Activated CD4-positive, CD25-positive, alpha-beta regulatory T cell treated with anti-CD3 and anti-CD28 coated beads, Interleukin-2, amount 50 U/mL, for 24 hours (primary cell): ENCODE results near the gene ZNF746.
"Not testable (repeated sequence)": the region's sequence is repeated elsewhere in the genome, so short reads cannot be mapped to it uniquely, and the experiment has no call there.

Source experiments
- ATAC-seq, 2 donors: fragments of 150-1000 bp; cut with Tn5 transposase; one replicate each; pipeline ENCODE4 v1.10.0; 2021; ENCODE audit warnings: mild to moderate bottlenecking in 1 of 2, moderate library complexity in 1 of 2

ZNF746 gene

DNA sequence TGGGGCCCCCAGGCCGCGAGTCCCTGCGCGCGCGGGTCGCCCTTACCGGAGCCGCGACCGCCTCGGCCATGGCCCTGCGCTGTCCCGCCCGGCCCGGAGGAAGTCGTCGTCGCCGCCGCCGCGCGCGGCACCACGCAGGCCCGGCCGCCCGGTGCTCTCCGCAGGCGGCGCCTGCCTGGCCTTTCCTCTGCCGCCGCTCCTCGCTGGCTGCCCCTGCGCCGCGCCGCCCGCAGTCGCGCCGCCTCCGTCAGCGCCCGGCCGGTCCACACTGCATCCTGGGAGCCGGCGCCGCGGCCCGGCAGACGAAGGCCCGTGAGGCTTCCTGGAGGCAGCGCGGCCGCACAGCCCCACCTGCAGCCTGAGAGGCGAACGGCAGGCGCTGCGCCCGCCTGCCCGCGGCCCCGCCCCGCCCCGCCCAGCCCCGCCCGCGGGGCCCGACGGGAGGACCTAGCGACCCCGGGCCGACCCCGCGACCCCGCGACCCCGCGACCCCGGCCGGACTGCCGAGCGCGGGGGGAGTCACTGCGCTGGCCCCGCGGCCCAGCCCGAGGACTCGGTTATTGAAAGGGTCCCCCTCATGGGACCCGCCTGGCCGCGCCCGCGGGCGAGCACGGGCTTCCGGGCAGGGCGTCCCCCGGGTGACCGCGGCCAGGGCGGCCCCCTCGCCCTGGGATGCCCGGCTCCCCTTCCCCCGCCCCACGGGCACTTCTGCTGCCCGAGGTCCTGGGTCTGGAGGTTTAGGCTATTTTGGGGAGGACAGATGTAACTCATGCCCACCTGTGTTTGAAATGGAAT lies at the start of gene ZNF746:
TSS of gene ZNF746 (minus strand) at position 343 of the 795 bp plus-strand sequence. CDS start at position 70, 273 bp downstream.
- ATAC-seq = peak; percentile 94 to 95

DNA sequence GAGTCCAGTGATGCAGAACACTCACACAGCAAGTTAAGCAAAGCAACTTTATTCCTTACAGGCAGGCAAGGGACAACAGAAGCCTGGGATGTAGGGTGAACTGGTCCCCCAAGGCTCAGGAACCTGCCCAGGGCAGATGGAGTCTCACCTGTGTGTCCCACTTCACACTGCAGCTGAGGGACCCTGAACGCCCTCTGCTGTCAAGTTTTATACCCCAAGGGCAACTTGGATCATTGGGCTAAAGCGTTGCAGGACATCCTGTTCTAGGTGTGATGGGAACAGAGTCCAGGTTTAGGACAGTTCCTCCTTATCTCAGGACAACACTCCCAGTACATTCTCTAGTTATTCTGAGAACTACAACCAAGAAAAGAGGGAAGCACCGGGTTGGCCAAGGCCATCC lies 49.5 kb upstream of the ZNF746 start:
- ATAC-seq = no peak

DNA sequence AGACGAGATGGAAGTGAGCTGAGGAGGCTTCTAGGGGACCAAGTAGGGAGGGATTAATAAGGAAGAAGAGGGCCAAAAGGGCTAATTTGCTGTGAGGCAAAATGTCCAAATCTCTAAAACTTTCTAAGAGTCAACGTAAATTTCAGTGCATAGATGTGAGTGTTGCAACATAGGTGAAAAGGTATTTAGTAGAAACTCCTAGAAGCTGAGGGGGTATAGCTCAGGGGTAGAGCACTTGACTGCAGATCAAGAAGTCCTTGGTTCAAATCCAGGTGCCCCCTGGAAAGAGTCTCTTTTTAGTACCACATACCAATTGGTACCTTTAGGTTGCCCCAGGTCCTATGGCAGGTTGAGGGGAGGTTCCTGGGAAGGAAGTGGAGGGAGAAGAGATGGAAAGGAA lies 48.7 kb upstream of the ZNF746 start:
- ATAC-seq = no peak

DNA sequence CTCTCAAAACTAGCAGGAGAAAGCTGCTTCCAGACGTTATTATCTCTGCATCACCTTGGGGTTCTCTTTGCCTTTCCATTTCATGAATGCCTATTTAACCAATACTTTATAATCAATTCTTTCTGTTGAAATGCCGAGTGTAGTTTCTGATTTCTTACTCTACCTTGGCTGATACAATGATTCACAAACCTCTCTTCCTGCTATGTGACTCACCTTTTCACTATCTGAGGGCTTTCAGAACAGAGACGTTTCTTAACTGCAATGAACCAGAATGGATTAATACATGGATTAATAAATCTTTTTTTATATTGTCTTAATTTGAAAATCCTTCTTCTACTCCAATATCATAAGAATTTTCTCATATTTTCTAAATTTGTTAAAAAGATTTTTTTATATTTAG lies 46.4 kb upstream of the ZNF746 start:
- peak; percentile 46 to 60 for ATAC-seq

DNA sequence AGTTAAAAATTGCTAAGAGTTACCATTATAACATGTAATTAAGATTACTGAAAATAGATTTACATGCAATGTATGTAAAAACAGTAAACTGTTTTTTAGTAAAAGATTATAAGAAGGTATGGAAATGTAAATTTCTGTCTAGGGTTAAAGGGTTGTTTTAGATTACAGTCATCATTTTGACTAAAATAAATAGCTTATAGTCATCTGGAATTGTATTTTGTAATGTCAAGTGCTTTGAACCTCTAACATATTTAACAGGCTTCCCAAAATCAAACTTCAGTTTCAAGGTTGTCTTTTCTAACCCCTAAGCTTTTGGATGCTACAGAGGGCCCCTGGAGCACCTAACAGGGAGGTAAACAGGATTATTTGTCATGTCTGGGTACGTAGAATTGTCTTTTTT lies 35.0 kb upstream of the ZNF746 start:
- no peak for ATAC-seq

GRCh38 chr7:149529136-149529718 lies 31.6 kb upstream of the ZNF746 start:
- ATAC-seq = no peak

GRCh38 chr7:149527414-149527813 lies 29.8 kb upstream of the ZNF746 start:
- no peak for ATAC-seq

DNA sequence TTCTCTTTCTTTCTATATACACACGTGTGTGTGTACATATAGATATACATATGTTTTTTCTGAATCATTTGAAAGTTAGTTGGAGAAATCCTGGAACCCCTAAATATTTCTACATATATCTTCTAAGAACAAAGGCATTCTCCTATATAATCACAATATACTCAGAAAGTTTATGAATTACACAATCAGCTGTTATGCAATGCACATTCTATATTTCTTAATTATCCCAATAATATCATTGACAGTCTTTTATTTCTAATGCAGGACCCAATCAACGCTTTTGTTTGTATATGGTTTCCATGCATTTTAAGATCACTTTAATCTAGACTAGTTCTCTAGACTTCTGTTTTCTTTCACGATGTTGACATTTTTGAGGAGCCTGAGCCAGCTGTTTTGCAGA lies 27.7 kb upstream of the ZNF746 start:
- no peak for ATAC-seq

DNA sequence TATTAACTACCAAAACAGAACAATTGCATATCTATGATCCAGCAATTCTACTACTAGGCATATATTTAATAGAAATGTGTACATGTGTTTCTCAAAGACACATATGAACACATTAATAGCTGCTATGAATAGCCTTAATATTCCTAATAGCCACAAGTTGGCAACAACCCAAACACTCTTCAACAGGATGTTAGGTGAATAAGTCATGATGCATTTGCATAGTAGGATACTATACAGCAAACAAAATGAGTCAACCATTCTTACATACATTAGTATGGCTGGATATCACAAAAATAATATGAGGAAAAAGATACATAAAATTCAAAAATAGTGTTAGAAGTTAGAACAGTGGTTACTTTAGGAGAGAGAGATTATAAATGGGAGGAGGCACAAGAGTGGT lies 26.8 kb upstream of the ZNF746 start:
- no peak for ATAC-seq

GRCh38 chr7:149510248-149510647 lies 12.6 kb upstream of the ZNF746 start:
- no peak for ATAC-seq

DNA sequence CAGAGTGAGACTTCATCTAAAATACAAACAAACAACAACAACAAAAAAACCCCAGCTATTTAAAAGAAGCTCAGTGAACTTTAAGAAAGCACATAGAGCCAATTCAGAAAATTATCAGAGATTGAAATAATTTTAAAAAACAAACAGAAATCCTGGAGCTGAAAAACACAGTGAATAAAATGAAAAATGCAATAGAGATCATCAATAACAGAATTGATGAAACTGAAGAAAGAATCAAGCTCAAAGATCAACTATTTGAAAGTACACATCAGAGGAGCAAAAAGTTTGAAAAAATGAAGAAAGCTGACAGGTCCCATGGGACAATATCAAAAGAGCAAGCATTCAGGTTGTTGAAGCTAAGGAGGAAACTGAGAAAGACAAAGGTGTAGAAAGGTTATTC lies 12.2 kb upstream of the ZNF746 start:
- ATAC-seq = no peak

GRCh38 chr7:149505551-149505950 lies 7.9 kb upstream of the ZNF746 start:
- ATAC-seq = no peak

DNA sequence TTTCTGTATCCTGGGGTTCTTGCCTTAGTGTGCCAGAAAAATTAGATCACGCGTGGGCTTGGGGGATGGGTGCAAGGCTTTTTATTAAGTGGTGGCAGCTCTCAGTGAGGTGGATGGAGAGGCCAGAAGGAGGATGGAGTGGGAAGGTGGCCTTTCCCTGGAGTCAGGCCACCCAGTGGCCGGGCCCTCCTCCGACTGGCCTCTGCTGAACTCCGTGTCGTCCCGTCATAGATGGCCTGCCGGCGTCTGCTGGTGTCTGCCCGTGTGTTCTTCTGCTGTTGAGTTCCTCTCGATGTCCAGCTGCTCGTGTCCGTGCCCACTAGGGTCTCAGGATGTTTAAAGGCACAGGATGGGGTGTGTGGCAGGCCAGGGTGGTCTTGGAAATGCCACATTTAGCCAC lies 4.0 kb upstream of the ZNF746 start:
- no peak for ATAC-seq

DNA sequence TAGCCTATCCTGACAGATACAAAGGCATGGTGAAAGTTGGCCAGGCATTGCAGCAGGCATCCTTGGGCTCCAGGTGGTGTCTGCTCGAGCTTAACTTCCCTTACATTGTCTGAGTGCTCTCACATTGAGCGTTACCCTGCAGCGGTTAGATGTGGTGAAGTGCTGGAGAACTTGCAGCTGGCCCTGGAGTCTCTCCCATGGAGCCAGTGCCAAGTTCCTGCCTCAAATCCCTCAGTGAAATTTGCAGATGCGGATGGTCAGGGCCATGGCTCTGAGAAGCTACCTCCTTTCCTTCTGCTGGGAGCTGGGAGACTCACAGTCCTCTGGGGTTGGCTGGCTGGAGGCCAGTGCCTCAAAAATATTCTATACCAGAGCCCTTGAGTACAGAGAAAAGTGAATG lies 3.3 kb upstream of the ZNF746 start:
- ATAC-seq = no peak

DNA sequence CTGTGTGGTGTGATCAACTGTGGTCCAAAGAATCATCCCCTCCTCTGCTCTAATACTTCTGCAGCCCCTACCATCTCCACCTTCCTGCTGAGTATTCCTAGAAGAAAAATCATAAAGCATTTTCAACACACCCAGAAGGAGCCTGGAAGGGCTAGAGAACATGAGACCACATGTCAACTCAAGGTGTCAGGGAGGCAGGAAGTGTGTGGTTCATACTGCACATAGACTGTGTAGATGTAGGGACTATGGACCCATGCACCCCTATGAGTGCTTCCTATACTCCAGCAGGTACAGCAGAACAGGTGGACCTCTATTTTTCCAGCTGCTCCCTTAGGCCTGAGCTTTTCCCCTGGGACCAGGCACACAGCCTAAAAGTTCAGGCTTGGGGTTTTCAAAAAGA lies 2.6 kb upstream of the ZNF746 start:
- no peak for ATAC-seq

- no peak for ATAC-seq
These were observed 1.2 kb upstream of the ZNF746 start for GRCh38 chr7:149498811-149499210.

DNA sequence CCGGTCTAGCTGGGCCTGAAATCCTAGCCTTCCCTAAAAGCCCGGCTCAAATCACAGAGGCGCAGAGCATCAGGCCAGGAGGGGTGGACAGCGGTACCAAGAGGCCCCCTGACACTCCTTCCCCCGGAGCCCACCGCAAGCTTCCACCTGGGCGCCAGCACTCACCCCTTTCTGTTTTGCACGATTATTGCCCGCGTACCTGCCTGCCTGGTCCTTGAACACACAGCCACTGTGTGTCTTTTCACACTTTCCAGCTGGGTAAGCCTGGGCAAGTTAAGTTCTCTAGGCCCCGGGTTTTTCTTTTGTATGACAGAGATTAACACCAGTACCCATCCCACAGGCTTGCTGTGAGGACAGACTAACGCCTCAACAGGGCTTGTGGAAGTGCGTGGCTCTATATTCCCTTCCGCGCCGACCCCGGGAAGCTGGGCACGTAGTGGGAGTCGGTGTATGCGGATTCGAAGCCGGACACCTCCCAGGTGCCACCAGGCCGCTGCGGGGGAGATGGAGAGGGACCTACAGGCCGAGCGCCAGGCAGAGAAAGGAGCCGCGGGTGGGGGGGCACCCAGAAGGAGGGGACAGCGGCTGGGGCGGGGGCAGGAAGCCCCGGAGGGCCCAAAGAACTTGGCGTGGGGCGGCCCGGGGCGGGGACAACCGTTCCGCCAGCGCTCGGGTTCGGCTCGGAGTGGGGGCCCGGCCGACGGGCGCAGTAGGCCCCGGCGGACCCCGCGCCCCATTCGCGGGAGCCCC lies 792 bp downstream of the ZNF746 start:
- ATAC-seq = peak; percentile 22 to 37

GRCh38 chr7:149495785-149496641 lies 1.6 kb downstream of the ZNF746 start:
- no peak for ATAC-seq

DNA sequence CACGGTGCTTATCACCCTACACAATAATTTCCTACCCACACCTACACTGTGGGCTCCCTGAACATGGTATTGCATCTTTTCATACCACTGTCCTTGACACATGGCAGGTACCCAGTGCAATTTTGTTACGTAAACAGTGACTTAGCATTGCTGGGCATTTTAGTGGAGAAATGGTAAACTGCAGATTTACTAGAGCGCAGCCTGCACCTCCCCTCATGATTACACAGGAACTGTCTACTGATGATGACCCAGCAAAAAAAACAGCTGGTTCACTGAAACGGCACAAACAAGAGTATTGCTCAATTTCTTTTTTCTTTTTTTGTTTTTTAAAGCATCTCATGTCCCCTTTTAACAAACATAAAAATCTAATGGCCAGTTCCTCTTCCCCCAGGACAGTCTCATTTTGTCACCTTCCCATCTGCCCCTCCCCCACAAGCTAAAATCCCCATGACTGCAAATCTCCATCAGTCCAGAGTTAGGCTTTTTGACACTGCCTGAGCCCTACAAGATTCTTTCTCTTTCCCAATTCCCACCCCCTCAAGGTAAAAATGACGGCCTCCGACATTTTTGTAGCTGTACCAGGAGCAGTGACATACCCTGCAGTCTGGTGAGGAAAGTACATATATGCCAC lies 2.8 kb downstream of the ZNF746 start:
- no peak for ATAC-seq

DNA sequence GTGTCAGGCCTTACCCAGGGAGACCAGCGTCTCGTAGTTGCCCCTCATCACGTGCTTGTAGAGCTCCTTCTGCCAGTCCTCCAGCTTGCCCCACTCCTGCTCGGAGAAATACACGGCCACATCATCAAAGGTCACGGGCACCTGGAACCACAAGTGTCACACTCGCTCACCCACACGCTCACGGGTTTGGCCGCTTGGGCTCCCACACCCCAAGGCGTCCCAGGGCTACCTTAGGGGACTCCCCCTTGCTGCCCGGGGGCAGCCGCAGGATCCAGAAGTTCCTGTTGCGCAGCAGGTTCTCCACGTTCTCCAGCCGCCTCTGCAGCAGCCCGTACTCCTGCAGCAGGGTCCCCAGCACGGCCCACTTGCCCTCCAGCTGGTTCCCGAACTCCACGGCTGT lies 3.6 kb downstream of the ZNF746 start:
- ATAC-seq = not testable (repeated sequence)

DNA sequence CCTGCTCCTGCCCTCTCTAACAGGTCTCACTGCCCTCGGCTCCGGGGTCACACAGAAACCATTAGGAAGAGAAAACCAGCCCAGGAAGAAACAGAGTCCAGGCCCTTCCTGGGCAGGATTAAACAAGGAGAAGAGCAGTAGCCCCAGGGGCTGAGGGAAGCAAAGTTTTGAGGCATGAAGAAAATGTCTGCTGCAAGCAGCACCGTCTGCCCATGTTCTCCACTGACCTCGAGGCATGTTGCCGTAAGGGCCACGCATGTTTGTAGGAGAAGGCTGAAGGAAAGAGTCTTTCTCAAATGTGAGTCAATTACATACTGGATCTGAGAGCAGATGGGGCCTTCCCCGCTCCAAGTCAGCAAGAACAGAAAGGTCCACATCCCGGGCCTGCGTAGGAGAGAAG lies 4.2 kb downstream of the ZNF746 start:
- ATAC-seq = no peak

DNA sequence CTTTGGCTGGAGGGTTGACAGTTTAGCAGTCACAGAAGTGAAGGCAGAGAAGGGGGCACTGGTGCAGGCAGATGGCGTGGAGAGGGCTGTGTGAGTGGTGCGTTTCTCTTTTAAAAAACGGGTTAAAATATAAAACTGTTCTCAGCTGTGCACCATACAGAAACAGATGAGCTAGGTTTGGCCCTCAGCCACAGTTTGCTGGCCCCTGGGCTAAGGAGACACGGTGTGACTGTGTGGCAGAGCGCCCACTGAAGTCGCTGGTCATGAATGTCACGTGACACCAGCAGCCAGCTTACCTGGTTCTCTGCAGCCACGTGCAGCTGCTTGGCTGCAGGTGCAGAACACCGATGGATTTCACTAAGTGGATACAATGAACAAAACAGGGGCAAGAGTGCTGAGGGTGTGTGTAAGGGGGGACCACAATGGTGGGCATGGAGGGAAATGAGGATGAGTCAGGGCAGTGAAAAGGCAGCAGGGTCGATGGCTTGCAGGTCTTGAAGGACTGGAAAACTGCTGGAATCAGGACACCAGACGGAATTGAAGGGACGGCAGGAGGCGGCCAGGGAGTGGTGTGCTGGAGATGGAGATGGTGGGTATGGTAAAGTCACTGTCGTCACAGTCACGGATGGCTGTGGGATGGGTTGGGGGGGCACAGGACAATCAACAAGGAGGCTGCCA lies 7.4 kb downstream of the ZNF746 start:
- ATAC-seq = no peak
